ENCODE results near the gene ENTREP1.

The ENTREP1 gene

GRCh38 chr9:69357030-69357775 is 32.2 kb downstream of the ENTREP1 start:
- FAIRE-seq (no peak), DNase-seq (ENCODE audit: insufficient read length, low spot score) (no peak)
- TF ChIP-seq POLR2AphosphoS5 (IDR thresholded peaks at IDR 0.05; ENCODE audit: low read depth, low read length) (no peak), SPI1 (IDR thresholded peaks at IDR 0.05; ENCODE audit: low read depth, low read length) (no peak), TAF1 (IDR thresholded peaks at IDR 0.05; ENCODE audit: low read depth, low read length) (no peak), POLR2A (IDR thresholded peaks at IDR 0.05; ENCODE audit: low read depth, low read length) (no peak), POU2F2 (IDR thresholded peaks at IDR 0.05; ENCODE audit: low read depth, low read length) (no peak), PAX5 (IDR thresholded peaks at IDR 0.05; ENCODE audit: insufficient read depth, low read length, severe bottlenecking) (no peak)

GRCh38 chr9:69357821-69358220 is 32.8 kb downstream of the ENTREP1 start:
- FAIRE-seq (no peak), DNase-seq (ENCODE audit: insufficient read length, low spot score) (no peak)
- TF ChIP-seq TAF1 (IDR thresholded peaks at IDR 0.05; ENCODE audit: low read depth, low read length) (no peak), SPI1 (IDR thresholded peaks at IDR 0.05; ENCODE audit: low read depth, low read length) (no peak), PAX5 (IDR thresholded peaks at IDR 0.05; ENCODE audit: insufficient read depth, low read length, severe bottlenecking) (no peak), POU2F2 (IDR thresholded peaks at IDR 0.05; ENCODE audit: low read depth, low read length) (no peak), POLR2A (IDR thresholded peaks at IDR 0.05; ENCODE audit: low read depth, low read length) (no peak), POLR2AphosphoS5 (IDR thresholded peaks at IDR 0.05; ENCODE audit: low read depth, low read length) (no peak)

- no peak for TF ChIP-seq POLR2AphosphoS5 (IDR thresholded peaks at IDR 0.05; ENCODE audit: low read depth, low read length)
- TF ChIP-seq POU2F2 (IDR thresholded peaks at IDR 0.05; ENCODE audit: low read depth, low read length): no peak
- TF ChIP-seq PAX5 (IDR thresholded peaks at IDR 0.05; ENCODE audit: insufficient read depth, low read length, severe bottlenecking): no peak
- no peak for TF ChIP-seq SPI1 (IDR thresholded peaks at IDR 0.05; ENCODE audit: low read depth, low read length)
- TF ChIP-seq POLR2A (IDR thresholded peaks at IDR 0.05; ENCODE audit: low read depth, low read length): no peak
- no peak for TF ChIP-seq TAF1 (IDR thresholded peaks at IDR 0.05; ENCODE audit: low read depth, low read length)
- no peak for DNase-seq (ENCODE audit: insufficient read length, low spot score)
- FAIRE-seq: no peak
These were observed 38.2 kb downstream of the ENTREP1 start for GRCh38 chr9:69363191-69363590.

GRCh38 chr9:69364510-69365150 is 39.6 kb downstream of the ENTREP1 start:
- TF ChIP-seq POU2F2 (IDR thresholded peaks at IDR 0.05; ENCODE audit: low read depth, low read length) (no peak), PAX5 (IDR thresholded peaks at IDR 0.05; ENCODE audit: insufficient read depth, low read length, severe bottlenecking) (no peak), POLR2AphosphoS5 (IDR thresholded peaks at IDR 0.05; ENCODE audit: low read depth, low read length) (no peak), POLR2A (IDR thresholded peaks at IDR 0.05; ENCODE audit: low read depth, low read length) (no peak), TAF1 (IDR thresholded peaks at IDR 0.05; ENCODE audit: low read depth, low read length) (no peak), SPI1 (IDR thresholded peaks at IDR 0.05; ENCODE audit: low read depth, low read length) (no peak)
- FAIRE-seq (no peak), DNase-seq (ENCODE audit: insufficient read length, low spot score) (no peak)

- FAIRE-seq: no peak
- TF ChIP-seq POLR2AphosphoS5 (IDR thresholded peaks at IDR 0.05; ENCODE audit: low read depth, low read length) (no peak), TAF1 (IDR thresholded peaks at IDR 0.05; ENCODE audit: low read depth, low read length) (no peak)
- no peak for DNase-seq (ENCODE audit: insufficient read length, low spot score)
These were observed 45.4 kb downstream of the ENTREP1 start for GRCh38 chr9:69370430-69370829.

- TF ChIP-seq PAX5 (IDR thresholded peaks at IDR 0.05; ENCODE audit: insufficient read depth, low read length, severe bottlenecking): no peak
- TF ChIP-seq SPI1 (IDR thresholded peaks at IDR 0.05; ENCODE audit: low read depth, low read length): no peak
- TF ChIP-seq POU2F2 (IDR thresholded peaks at IDR 0.05; ENCODE audit: low read depth, low read length): no peak
- TF ChIP-seq TAF1 (IDR thresholded peaks at IDR 0.05; ENCODE audit: low read depth, low read length): no peak
- TF ChIP-seq POLR2AphosphoS5 (IDR thresholded peaks at IDR 0.05; ENCODE audit: low read depth, low read length): no peak
- TF ChIP-seq POLR2A (IDR thresholded peaks at IDR 0.05; ENCODE audit: low read depth, low read length): no peak
- no peak for FAIRE-seq
- no peak for DNase-seq (ENCODE audit: insufficient read length, low spot score)
These were observed 46.0 kb downstream of the ENTREP1 start for GRCh38 chr9:69371001-69371400.

GRCh38 chr9:69376651-69377050 is 51.6 kb downstream of the ENTREP1 start:
- TF ChIP-seq SPI1 (IDR thresholded peaks at IDR 0.05; ENCODE audit: low read depth, low read length) (no peak), TAF1 (IDR thresholded peaks at IDR 0.05; ENCODE audit: low read depth, low read length) (no peak), POLR2AphosphoS5 (IDR thresholded peaks at IDR 0.05; ENCODE audit: low read depth, low read length) (no peak), PAX5 (IDR thresholded peaks at IDR 0.05; ENCODE audit: insufficient read depth, low read length, severe bottlenecking) (no peak)
- DNase-seq (ENCODE audit: insufficient read length, low spot score): no peak
- FAIRE-seq: no peak

- no peak for DNase-seq (ENCODE audit: insufficient read length, low spot score)
- TF ChIP-seq POLR2A (IDR thresholded peaks at IDR 0.05; ENCODE audit: low read depth, low read length): no peak
- TF ChIP-seq TAF1 (IDR thresholded peaks at IDR 0.05; ENCODE audit: low read depth, low read length): no peak
- TF ChIP-seq POU2F2 (IDR thresholded peaks at IDR 0.05; ENCODE audit: low read depth, low read length): no peak
- TF ChIP-seq POLR2AphosphoS5 (IDR thresholded peaks at IDR 0.05; ENCODE audit: low read depth, low read length): no peak
- no peak for TF ChIP-seq PAX5 (IDR thresholded peaks at IDR 0.05; ENCODE audit: insufficient read depth, low read length, severe bottlenecking)
- TF ChIP-seq SPI1 (IDR thresholded peaks at IDR 0.05; ENCODE audit: low read depth, low read length): no peak
- FAIRE-seq: no peak
These were observed 52.3 kb downstream of the ENTREP1 start for GRCh38 chr9:69377291-69377690.

- no peak for DNase-seq (ENCODE audit: insufficient read length, low spot score)
- TF ChIP-seq PAX5 (IDR thresholded peaks at IDR 0.05; ENCODE audit: insufficient read depth, low read length, severe bottlenecking) (no peak), TAF1 (IDR thresholded peaks at IDR 0.05; ENCODE audit: low read depth, low read length) (no peak), SPI1 (IDR thresholded peaks at IDR 0.05; ENCODE audit: low read depth, low read length) (no peak), POLR2A (IDR thresholded peaks at IDR 0.05; ENCODE audit: low read depth, low read length) (no peak), POLR2AphosphoS5 (IDR thresholded peaks at IDR 0.05; ENCODE audit: low read depth, low read length) (no peak), POU2F2 (IDR thresholded peaks at IDR 0.05; ENCODE audit: low read depth, low read length) (no peak)
- no peak for FAIRE-seq
These were observed 53.0 kb downstream of the ENTREP1 start for GRCh38 chr9:69377981-69378380.
